ENCODE results near the gene SEL1L3. TPM values are rescaled to one million over a fixed set of nuclear protein-coding genes. Genes with fewer than 3 reads are reported as not detected.

SEL1L3 gene
- total RNA-seq, 1 donor from 2014 or later: 91.8 TPM

- peaks cover 5% of the 10 kb centered on the region for H3K27me3 Mint-ChIP-seq (ENCODE audit: unreplicated experiment)
- DNase-seq (ENCODE audit: low spot score): no peak
- H3K4me1 Mint-ChIP-seq (ENCODE audit: unreplicated experiment): peaks cover 5% of the 10 kb centered on the region
- no peak overlapping the region for H3K4me3 Mint-ChIP-seq (ENCODE audit: unreplicated experiment)
- no peaks in the 10 kb centered on the region for H3K9me3 Mint-ChIP-seq (ENCODE audit: unreplicated experiment)
- peaks cover 51% of the 10 kb centered on the region for H3K36me3 Mint-ChIP-seq (ENCODE audit: low read depth, unreplicated experiment)
- H3K27ac Mint-ChIP-seq (ENCODE audit: unreplicated experiment): no peak overlapping the region
- TF ChIP-seq CTCF (IDR thresholded peaks at IDR 0.05; ENCODE audit: unreplicated experiment): no peak
Measured at GRCh38 chr4:25811374-25811690, 51.5 kb downstream of the SEL1L3 start.

DNA sequence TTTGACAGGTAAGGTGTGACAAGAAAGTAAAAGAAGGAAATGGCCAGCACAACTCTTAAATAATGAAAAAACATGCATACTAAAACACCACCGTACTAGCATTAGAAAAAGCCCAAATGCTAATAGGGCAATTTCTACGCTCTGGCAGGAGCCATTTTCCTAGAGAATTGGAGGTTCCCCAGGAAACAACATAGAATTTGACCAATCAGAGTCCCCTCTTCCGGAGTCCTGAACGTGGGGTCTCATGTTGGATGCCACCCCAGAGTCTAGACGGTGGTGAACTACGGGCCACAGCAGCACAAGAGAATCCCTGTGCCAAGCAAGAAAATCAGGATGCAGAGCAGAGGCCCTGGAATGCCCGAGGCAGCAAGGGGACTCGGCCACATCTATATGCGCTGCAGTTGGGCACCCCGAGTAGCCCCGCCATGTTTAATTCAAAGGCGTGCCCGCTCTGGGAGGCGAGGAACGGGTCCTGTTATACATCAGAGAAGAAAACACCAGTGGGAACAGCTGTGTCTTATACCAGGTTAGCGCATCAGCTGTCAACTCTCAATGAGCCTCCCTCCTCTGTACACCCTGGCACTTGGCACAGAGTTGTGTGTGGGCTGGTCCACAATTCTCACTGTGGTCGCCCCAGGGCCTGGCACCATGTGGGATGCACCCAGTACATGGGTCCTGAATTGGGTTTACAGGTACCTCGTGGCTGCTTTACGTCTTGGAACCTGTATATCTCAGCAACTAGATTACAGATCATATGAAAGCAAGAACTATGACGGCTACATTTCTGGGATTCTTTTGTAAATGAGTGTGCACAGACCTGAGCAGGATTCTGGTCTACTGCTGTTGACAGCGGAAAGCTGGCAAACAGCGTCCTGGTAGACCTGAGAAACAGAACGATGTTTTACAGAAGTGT is 52.1 kb downstream of the SEL1L3 start:
- H3K36me3 Mint-ChIP-seq (ENCODE audit: low read depth, unreplicated experiment): peaks cover 48% of the 10 kb centered on the region
- H3K27me3 Mint-ChIP-seq (ENCODE audit: unreplicated experiment): peaks cover 5% of the 10 kb centered on the region
- no peak for TF ChIP-seq CTCF (IDR thresholded peaks at IDR 0.05; ENCODE audit: unreplicated experiment)
- H3K27ac Mint-ChIP-seq (ENCODE audit: unreplicated experiment): no peak overlapping the region
- no peak overlapping the region for H3K4me3 Mint-ChIP-seq (ENCODE audit: unreplicated experiment)
- DNase-seq (ENCODE audit: low spot score): no peak
- H3K9me3 Mint-ChIP-seq (ENCODE audit: unreplicated experiment): no peaks in the 10 kb centered on the region
- H3K4me1 Mint-ChIP-seq (ENCODE audit: unreplicated experiment): peaks cover 5% of the 10 kb centered on the region

- no peak for DNase-seq (ENCODE audit: low spot score)
Measured at GRCh38 chr4:25809996-25810395, 52.8 kb downstream of the SEL1L3 start.

DNA sequence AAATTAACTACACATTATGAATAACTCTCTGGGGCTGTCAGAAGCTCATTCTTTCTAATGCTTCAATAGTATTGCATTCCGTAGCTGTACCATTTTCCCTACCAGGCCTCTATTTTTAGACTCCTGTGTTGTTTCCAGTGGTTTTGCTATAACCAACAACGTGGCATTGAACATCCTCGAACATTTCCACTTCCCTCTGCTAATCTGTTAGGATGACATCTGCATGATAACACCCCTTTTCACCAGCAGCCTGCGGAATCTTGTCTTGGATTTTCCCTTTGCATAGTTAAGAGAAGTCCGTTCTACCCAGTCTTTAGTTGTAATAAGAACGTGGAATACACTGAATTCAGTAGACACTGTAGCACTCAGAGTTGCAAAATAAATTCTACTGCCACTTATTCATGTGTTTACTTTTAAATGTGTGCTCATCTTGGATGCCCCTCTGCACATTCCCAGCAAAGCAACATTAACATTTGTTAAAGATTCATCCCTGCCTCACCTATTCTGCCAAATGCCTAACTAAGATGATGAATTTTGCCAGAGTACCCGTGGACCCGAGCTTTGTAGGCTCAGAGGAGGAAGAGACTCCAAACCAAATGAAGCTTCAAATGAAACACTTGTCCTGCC is 55.6 kb downstream of the SEL1L3 start:
- Mint-ChIP-seq H3K4me3 (ENCODE audit: unreplicated experiment) (no peak overlapping the region), H3K4me1 (ENCODE audit: unreplicated experiment) (peaks cover 5% of the 10 kb centered on the region), H3K27ac (ENCODE audit: unreplicated experiment) (no peak overlapping the region), H3K9me3 (ENCODE audit: unreplicated experiment) (no peaks in the 10 kb centered on the region), H3K27me3 (ENCODE audit: unreplicated experiment) (no peaks in the 10 kb centered on the region), H3K36me3 (ENCODE audit: low read depth, unreplicated experiment) (peaks cover 34% of the 10 kb centered on the region)
- no peak for TF ChIP-seq CTCF (IDR thresholded peaks at IDR 0.05; ENCODE audit: unreplicated experiment)
- DNase-seq (ENCODE audit: low spot score): no peak

More at GRCh38 chr4:25809996-25810395, 52.8 kb downstream of the SEL1L3 start:
- Mint-ChIP-seq H3K9me3 (ENCODE audit: unreplicated experiment) (no peaks in the 10 kb centered on the region), H3K4me1 (ENCODE audit: unreplicated experiment) (peaks cover 5% of the 10 kb centered on the region), H3K36me3 (ENCODE audit: low read depth, unreplicated experiment) (peaks cover 42% of the 10 kb centered on the region), H3K27ac (ENCODE audit: unreplicated experiment) (no peak overlapping the region), H3K4me3 (ENCODE audit: unreplicated experiment) (no peak overlapping the region), H3K27me3 (ENCODE audit: unreplicated experiment) (peaks cover 5% of the 10 kb centered on the region)
- TF ChIP-seq CTCF (IDR thresholded peaks at IDR 0.05; ENCODE audit: unreplicated experiment): no peak

Data from endothelial cell (in vitro differentiated cells).